NCI-H187 (cell line): ENCODE results near the gene SS18L1.
A peak's percentile ranks its signal among the peaks of the same experiment; 100 is the strongest.

Experiments used
- DNase-seq, 2 experiments: peaks; one replicate each; lab custom pipeline; 2025; lab: John Stamatoyannopoulos, UW

Gene SS18L1

GRCh38 chr20:62212299-62212698 is 68.7 kb downstream of the SS18L1 start:
- DNase-seq: no peak

GRCh38 chr20:62214067-62214466 is 70.5 kb downstream of the SS18L1 start:
- DNase-seq: no peak

GRCh38 chr20:62215020-62215990 is 71.7 kb downstream of the SS18L1 start:
- no peak for DNase-seq

DNA sequence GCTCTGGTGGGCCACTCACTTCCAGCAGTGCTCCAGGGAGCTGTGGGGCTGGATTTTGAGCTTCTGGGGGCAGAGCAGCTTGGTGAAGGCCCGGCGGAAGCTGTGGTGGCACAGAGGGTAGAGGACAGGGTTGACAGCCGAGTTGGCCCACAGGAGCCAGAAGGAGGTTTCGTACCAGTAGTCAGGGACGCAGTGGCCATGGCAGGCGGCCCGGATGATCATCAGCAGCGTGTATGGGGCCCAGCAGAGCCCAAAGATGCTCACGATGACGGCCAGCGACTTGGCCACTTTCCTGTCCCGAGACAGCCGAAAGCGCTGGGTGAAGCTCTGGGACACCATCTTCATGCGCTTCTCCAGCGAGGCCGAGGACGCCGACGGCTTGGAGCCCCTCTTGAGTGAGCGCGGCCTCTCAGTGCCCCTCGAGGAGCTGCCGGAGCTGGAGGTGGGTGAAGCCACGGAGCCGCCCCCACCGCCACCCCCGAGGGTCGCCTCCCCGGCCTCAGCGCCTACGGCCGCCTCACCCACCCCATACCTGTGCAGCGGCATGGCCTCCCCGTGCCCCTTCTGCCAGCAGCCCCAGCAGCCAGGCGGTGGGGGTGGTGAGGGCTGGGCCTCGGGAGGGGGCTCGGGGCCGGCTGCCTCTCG is 72.5 kb downstream of the SS18L1 start:
- no peak for DNase-seq

DNA sequence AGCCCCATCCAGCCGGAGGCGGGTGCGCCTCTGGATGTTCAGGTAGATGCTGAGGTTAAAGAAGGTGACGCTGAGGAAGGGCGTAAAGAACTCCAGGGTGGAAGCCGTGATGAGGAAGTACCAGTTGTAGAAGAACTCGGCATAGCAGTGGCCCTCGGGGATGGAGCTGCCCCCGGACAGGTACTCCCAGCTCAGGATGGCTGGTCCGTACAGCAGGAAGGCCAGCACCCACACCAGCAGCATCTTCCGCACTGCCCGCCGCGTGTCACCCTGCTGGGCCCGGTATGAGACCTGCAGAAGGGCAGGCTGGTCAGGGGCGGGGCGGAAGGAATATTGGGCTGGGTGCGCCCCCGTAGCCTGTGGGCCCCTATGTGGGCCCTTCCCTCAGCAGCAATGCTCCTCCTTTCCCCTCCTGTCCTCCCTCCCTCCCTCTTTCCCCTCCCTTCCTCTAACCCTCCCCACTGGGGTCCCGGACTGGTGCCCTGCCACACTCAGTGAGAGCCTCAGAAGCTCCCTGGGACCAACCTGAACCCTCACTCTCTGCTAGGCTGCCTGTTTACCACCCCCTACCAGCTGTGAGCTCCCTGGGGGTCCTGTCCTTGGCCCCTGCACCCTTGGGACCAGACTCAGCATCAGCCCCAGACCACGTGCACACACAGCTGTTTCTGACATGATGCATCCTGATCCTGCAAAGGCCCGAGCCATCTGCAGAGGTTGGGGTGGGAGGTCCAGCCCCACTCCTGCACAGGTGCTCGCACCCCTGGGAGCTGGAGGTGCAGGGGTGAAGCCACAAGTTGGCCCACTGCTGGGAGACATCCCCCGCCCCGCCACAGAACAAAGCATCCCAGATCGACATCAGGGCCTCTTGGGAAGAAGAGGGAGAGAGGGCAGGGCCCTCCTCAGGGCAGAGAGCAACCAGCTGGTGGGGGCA is 73.3 kb downstream of the SS18L1 start:
- DNase-seq: no peak

GRCh38 chr20:62217913-62218773 is 74.6 kb downstream of the SS18L1 start:
- no peak for DNase-seq

GRCh38 chr20:62219101-62219991 is 75.8 kb downstream of the SS18L1 start:
- DNase-seq: peak; percentile 56

GRCh38 chr20:62219992-62220665 is 76.6 kb downstream of the SS18L1 start, which contains the start of gene HRH3:
Gene HRH3 (minus strand): TSS chr20:62220278. CDS start chr20:62219970, 308 bp downstream.
- peak; percentile 28 to 69 for DNase-seq

GRCh38 chr20:62220666-62221568 is 77.3 kb downstream of the SS18L1 start:
- DNase-seq: no peak

GRCh38 chr20:62222266-62222850 is 78.8 kb downstream of the SS18L1 start:
- DNase-seq: no peak

- no peak for DNase-seq
Measured at GRCh38 chr20:62222972-62223371, 79.4 kb downstream of the SS18L1 start.

DNA sequence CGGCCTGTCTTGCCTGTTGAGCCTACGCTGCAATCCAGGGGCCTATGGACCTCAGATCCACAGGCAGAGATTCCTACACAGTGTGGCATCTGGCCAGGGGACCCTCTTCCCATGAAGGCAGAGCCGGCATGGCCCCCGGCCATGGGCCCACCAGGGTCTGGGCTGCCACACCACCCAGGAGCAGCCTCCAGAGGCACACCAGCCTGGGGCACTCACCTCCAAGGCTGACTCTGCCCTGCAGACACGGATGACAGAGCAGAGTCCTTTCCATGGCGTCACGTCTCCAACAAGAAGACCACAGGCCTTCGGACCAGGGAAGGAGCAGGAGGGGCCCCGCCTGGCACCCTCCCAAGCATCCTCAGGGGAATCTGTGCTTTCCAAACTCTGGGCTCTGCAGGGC is 80.0 kb downstream of the SS18L1 start:
- DNase-seq: no peak

DNA sequence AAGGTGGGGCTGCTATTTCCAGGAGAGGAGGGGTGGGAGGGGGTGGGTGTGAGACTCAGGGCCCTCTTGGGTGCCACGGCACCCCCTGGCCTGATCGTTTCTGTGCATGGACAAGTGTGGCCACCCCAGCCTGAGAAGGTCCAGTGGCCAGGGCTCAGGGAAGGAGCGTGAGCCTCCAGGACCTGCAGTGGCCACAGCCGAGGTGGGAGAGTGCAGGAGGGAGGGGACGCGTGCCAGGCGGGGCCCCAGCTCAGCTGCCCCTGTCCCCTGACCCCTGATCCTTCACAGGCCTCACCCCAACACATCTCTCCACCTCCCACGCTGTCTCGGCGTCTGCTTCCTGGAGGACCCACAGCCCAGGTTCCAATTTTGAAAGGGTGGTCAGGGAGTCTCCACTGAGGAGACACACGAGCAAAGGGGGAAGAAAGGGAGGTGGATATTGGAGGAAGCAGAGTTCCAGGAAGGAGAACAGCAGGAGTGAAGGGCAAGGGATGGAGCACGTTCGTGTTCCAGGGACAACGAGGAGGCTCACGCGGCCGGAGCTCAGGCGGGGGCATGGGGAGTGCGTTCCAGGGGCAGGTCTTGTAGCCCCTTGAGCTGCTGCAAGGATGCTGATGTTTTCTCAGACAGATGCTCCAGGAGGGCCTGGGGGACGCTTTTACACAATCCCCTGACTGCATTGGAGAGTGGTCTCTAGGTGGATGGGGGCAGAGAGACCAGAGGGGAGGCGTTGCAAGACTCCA is 80.7 kb downstream of the SS18L1 start:
- DNase-seq: no peak

DNA sequence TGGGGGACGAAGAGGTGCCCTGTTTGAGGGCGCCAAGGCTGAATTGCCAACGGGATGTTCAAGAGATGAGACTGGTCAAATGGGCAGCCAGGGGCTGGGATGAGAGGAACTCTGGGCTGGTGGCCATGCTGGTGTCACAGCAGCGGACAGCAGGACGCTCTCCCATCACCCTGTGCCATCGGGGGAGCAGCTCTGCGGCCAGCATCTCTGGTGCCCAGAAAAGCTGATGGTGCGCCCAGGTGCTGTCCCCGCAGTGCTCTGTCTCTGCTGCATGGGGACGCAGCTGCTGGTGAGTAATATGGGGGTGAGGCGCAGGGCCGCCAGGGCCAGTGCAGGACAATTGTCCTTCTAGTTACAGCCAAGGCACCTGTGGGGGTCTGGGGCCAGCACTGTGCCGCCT is 81.5 kb downstream of the SS18L1 start:
- no peak for DNase-seq

DNA sequence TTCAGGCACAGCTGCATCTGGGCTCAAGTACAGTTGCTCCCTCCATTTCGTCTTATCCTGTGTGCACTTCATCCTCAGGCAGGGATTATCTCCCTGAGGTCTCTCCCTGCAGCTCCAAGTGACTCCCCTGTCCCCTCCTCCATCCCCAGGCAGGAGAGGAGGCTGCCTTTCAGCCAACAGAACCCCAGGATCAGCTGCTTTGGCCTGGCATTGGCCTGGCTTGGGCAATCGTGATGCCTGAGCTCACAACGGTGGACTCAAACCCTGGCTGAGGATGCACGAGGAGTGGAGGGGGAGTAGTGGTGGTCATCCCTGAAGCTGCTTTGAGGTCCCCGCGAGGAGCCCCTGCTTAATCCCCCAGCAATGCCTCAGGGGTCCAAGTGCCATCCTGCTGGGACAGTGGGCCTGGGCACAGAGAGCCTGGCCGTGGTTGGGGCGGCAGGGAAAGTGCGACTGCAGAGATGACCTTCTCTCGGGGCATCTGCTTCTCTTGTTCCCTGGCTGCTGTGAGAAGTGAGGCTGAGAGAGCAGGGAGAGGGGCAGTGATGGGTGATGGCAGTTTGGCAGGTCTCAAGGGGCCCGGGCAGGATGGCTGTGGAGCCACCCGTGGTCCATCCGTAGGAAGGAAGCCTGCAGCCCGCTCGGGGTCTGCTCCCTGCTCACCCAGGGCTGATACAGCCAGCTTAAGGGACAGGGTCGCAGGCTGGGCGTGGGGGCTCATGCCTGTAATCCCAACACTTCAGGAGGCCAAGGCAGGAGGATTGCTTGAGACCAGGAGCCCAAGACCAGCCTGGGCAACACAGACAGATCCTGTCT is 82.5 kb downstream of the SS18L1 start:
- DNase-seq: no peak
